Stomach (tissue), 4 donors: ENCODE measurements around the gene SUCLG2.

Experiments
- EP300 ChIP-seq: sonication (generic); formaldehyde crosslinking; IDR thresholded peaks from one replicate; pipeline ENCODE4 v1.6.1; 2017; ENCODE audit warnings: antibody characterized with exemption
- POLR2A ChIP-seq, 4 donors: fragments of 450-650 bp; IDR thresholded peaks; one replicate each; pipeline ENCODE4 v1.6.1; 2016; ENCODE audit warnings: antibody characterized with exemption in 4 of 4, control low read depth in 2 of 4, mild to moderate bottlenecking in 1 of 4, moderate library complexity in 1 of 4
- POLR2AphosphoS5 ChIP-seq, 3 donors: sonication (generic); formaldehyde crosslinking; IDR thresholded peaks; one replicate each; pipeline ENCODE4 v1.6.1; 2016; ENCODE audit warnings: antibody characterized with exemption in 3 of 3
- TF ChIP-seq, protein P1 (sequence below), 7 experiments: fragments of 450-650 bp in 4 of 7; fragments of 200-600 bp in 3 of 7; sonication (generic) in 3 of 7; IDR thresholded peaks; one replicate each; pipeline ENCODE4 v1.5.1; 2016 to 2019; ENCODE audit warnings: antibody characterized with exemption in 7 of 7, control low read depth in 2 of 7, mild to moderate bottlenecking in 1 of 7

DNA sequence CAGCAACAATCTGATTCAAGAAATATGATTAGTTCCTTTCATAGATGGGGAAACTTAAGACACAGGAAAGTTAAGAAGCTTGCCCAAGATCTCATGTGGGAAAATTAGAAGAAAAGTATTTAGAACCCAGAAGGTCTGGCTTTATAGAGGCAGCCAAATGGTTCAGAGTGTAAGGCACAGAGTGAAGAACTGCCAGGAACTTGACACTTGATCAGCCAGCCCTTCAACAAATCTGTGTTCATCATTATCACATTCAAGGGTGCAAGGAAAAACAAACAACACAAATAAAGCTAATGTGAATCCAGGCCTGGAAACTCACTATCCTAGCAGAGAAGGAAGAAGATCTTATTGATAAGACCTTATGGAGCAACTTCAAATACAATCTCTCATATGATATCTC lies 62.4 kb downstream of the SUCLG2 start:
- TF ChIP-seq, protein P1, sequence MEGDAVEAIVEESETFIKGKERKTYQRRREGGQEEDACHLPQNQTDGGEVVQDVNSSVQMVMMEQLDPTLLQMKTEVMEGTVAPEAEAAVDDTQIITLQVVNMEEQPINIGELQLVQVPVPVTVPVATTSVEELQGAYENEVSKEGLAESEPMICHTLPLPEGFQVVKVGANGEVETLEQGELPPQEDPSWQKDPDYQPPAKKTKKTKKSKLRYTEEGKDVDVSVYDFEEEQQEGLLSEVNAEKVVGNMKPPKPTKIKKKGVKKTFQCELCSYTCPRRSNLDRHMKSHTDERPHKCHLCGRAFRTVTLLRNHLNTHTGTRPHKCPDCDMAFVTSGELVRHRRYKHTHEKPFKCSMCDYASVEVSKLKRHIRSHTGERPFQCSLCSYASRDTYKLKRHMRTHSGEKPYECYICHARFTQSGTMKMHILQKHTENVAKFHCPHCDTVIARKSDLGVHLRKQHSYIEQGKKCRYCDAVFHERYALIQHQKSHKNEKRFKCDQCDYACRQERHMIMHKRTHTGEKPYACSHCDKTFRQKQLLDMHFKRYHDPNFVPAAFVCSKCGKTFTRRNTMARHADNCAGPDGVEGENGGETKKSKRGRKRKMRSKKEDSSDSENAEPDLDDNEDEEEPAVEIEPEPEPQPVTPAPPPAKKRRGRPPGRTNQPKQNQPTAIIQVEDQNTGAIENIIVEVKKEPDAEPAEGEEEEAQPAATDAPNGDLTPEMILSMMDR (IDR thresholded peaks at IDR 0.05): no peak
- TF ChIP-seq EP300 (no peak), POLR2AphosphoS5 (IDR thresholded peaks at IDR 0.05) (no peak), POLR2A (IDR thresholded peaks at IDR 0.05) (no peak)
